Panc1 (cell line): ENCODE results near the gene C16orf89. TPM values are rescaled to one million over a fixed set of nuclear protein-coding genes. Genes with fewer than 3 reads are reported as not detected.

ENCODE experiments used
- ATAC-seq: fragments of 200-7000 bp; cut with Tn5 transposase; 2 replicates; pipeline ENCODE4 v1.9.1; 2020; ENCODE audit warnings: mild to moderate bottlenecking, moderate library complexity
- BruUV-seq: library from RNA; stranded (reverse); fragments of 400-500 nt; replicated peaks from 2 replicates; lab custom pipeline; 2021; lab: Mats Ljungman, UMichigan
- CTCF ChIA-PET: fragments of 300-600 bp; sonication (Branson Sonifier 250); formaldehyde crosslinking; loops from one replicate; lab custom pipeline; 2022; ENCODE audit warnings: antibody characterized with exemption; lab: Charles Lee
- POLR2A ChIA-PET: fragments of 300-600 bp; sonication (Branson Sonifier 250); formaldehyde crosslinking; loops from one replicate; lab custom pipeline; 2022; ENCODE audit warnings: antibody characterized with exemption; lab: Charles Lee
- DNase-seq: peaks from one replicate; pipeline ENCODE4 v3.0.0-alpha.2; 2010; ENCODE audit warnings: low read depth, low spot score
- H3K27ac ChIP-seq: 2 replicates; pipeline ENCODE4 v1.5.1; 2011; ENCODE audit warnings: mild to moderate bottlenecking, low read length, inconsistent platforms
- H3K27me3 ChIP-seq: fragments of 200-500 bp; sonication (Bioruptor generic); 2 replicates; pipeline ENCODE4 v1.6.0; 2014; ENCODE audit warnings: low read length, inconsistent platforms; ENCODE audit not compliant: control insufficient read depth, insufficient read depth
- H3K36me3 ChIP-seq: fragments of 200-500 bp; sonication (Bioruptor generic); 2 replicates; pipeline ENCODE4 v1.5.1; 2014; ENCODE audit warnings: inconsistent platforms, mild to moderate bottlenecking, low read length, moderate library complexity; ENCODE audit not compliant: control insufficient read depth, insufficient read depth
- H3K4me1 ChIP-seq: 2 replicates; pipeline ENCODE4 v1.5.1; 2011; ENCODE audit warnings: inconsistent platforms, mild to moderate bottlenecking, low read length, moderate library complexity; ENCODE audit not compliant: control insufficient read depth, insufficient read depth
- H3K4me3 ChIP-seq, 2 experiments: 2 replicates each; pipeline ENCODE4 v1.5.1; 2011 to 2012; ENCODE audit warnings: low read depth in 2 of 2, low read length in 2 of 2, mild to moderate bottlenecking in 2 of 2, inconsistent platforms in 1 of 2, moderate library complexity in 1 of 2
- H3K9me3 ChIP-seq: fragments of 200-500 bp; sonication (Bioruptor generic); 2 replicates; pipeline ENCODE4 v1.5.1; 2014; ENCODE audit warnings: low read depth, mild to moderate bottlenecking, inconsistent platforms, low read length, moderate library complexity; ENCODE audit not compliant: control insufficient read depth, insufficient read depth
- POLR2AphosphoS5 ChIP-seq: IDR thresholded peaks from 2 replicates; pipeline ENCODE4 v1.6.1; 2012; ENCODE audit warnings: mild to moderate bottlenecking, low read depth, low read length, moderate library complexity
- SIN3A ChIP-seq: IDR thresholded peaks from 2 replicates; pipeline ENCODE4 v1.6.1; 2012; ENCODE audit warnings: low read depth, mild to moderate bottlenecking, low read length, moderate library complexity, borderline replicate concordance; ENCODE audit not compliant: insufficient read depth
- TCF7L2 ChIP-seq: IDR thresholded peaks from 2 replicates; pipeline ENCODE4 v1.6.1; 2011; ENCODE audit warnings: mild to moderate bottlenecking, low read depth, low read length, inconsistent platforms
- in situ Hi-C: cut with HindIII; loops from 2 replicates; pipeline ENCODE4 v1.10.0; 2016; ENCODE audit warnings: low sequenced_read_pairs, low pct_unique_long_range_greater_than_20kb
- intact Hi-C: fragments of 100-400 bp; cut with micrococcal nuclease; formaldehyde crosslinking; loops from one replicate; pipeline ENCODE4 v1.10.0; 2022; ENCODE audit not compliant: unreplicated experiment
- total RNA-seq: library from RNA; stranded (reverse); gene quantifications from one replicate; pipeline ENCODE4 v1.2.1, GENCODE V29; 2021; ENCODE audit not compliant: unreplicated experiment
- TF ChIP-seq, protein P1 (sequence below), 2 experiments: IDR thresholded peaks; 2 replicates each; pipeline ENCODE4 v1.6.1; 2011 to 2012; ENCODE audit warnings: low read depth in 2 of 2, control low read depth in 1 of 2, low read length in 1 of 2, mild to moderate bottlenecking in 1 of 2, moderate library complexity in 1 of 2; ENCODE audit not compliant: insufficient read depth in 1 of 2
- TF ChIP-seq, protein P2 (sequence below): fragments of 450-650 bp; IDR thresholded peaks from 2 replicates; pipeline ENCODE4 v1.5.1; 2017; ENCODE audit warnings: mild to moderate bottlenecking

The C16orf89 gene
- total RNA-seq, 1 experiment from 2014 or later = not detected

DNA sequence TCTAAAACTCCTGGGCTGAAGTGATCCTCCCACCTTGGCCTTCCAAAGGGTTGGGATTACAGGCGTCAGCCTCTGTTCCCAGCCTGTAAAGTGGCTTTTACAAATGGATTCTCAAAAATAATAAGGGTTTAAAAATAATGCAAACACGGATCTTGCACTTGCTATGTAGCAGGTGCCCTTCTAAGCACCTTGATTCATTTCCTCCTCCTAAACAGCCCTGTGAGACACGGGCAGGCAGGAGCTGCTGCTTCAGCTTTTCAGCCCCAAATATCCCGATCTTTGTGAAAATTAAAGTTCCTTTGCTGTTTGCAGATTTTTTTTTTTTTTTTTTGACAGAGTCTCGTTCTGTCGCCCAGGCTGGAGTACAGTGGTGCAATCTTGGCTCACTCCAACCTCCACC, 63.8 kb downstream of the C16orf89 start:
- Histone ChIP-seq H3K4me1 (no peaks in the 10 kb centered on the region), H3K36me3 (no peaks in the 10 kb centered on the region), H3K27me3 (no peaks in the 10 kb centered on the region), H3K27ac (no peak overlapping the region), H3K4me3 (no peak overlapping the region), H3K9me3 (no peaks in the 10 kb centered on the region)
- intact Hi-C loops = no loop called here
- POLR2A ChIA-PET = no interaction called here
- in situ Hi-C loops = no loop called here
- no peak for DNase-seq
- no peak for TF ChIP-seq SIN3A
- no peak for TF ChIP-seq TCF7L2
- TF ChIP-seq, protein P1, sequence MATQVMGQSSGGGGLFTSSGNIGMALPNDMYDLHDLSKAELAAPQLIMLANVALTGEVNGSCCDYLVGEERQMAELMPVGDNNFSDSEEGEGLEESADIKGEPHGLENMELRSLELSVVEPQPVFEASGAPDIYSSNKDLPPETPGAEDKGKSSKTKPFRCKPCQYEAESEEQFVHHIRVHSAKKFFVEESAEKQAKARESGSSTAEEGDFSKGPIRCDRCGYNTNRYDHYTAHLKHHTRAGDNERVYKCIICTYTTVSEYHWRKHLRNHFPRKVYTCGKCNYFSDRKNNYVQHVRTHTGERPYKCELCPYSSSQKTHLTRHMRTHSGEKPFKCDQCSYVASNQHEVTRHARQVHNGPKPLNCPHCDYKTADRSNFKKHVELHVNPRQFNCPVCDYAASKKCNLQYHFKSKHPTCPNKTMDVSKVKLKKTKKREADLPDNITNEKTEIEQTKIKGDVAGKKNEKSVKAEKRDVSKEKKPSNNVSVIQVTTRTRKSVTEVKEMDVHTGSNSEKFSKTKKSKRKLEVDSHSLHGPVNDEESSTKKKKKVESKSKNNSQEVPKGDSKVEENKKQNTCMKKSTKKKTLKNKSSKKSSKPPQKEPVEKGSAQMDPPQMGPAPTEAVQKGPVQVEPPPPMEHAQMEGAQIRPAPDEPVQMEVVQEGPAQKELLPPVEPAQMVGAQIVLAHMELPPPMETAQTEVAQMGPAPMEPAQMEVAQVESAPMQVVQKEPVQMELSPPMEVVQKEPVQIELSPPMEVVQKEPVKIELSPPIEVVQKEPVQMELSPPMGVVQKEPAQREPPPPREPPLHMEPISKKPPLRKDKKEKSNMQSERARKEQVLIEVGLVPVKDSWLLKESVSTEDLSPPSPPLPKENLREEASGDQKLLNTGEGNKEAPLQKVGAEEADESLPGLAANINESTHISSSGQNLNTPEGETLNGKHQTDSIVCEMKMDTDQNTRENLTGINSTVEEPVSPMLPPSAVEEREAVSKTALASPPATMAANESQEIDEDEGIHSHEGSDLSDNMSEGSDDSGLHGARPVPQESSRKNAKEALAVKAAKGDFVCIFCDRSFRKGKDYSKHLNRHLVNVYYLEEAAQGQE (IDR thresholded peaks at IDR 0.05; ENCODE audit: insufficient read depth in 1 of 2, low read depth in 2 of 2, low read length in 1 of 2) = no peak
- TF ChIP-seq POLR2AphosphoS5 = no peak
- TF ChIP-seq, protein P2, sequence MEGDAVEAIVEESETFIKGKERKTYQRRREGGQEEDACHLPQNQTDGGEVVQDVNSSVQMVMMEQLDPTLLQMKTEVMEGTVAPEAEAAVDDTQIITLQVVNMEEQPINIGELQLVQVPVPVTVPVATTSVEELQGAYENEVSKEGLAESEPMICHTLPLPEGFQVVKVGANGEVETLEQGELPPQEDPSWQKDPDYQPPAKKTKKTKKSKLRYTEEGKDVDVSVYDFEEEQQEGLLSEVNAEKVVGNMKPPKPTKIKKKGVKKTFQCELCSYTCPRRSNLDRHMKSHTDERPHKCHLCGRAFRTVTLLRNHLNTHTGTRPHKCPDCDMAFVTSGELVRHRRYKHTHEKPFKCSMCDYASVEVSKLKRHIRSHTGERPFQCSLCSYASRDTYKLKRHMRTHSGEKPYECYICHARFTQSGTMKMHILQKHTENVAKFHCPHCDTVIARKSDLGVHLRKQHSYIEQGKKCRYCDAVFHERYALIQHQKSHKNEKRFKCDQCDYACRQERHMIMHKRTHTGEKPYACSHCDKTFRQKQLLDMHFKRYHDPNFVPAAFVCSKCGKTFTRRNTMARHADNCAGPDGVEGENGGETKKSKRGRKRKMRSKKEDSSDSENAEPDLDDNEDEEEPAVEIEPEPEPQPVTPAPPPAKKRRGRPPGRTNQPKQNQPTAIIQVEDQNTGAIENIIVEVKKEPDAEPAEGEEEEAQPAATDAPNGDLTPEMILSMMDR = no peak
- no peak for ATAC-seq
- CTCF ChIA-PET = no interaction called here
- no TSS peak for BruUV-seq

DNA sequence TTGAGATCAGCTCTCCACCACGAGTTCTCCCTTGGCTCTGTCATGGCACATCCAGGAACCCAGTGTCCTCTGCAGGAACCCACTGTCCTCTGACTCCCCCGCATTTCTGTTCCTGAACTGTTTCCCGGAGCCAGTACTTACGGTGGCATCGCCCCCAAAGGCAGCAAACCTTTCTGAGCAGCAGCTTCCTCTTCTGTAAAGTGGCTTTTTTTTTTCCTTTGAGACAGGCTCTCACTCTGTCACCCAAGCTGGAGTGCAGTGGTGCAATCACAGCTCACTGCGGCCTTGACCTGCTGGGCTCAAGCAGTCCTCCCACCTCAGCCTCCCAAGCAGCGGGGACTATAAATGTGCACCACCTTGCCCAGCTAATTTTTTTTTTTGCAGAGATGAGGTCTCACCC, 64.2 kb downstream of the C16orf89 start:
- no peak overlapping the region for H3K4me3 ChIP-seq
- DNase-seq (no peak), ATAC-seq (no peak)
- H3K4me1 ChIP-seq = no peaks in the 10 kb centered on the region
- no peak overlapping the region for H3K27ac ChIP-seq
- no peaks in the 10 kb centered on the region for H3K27me3 ChIP-seq
- TF ChIP-seq, protein P1 (IDR thresholded peaks at IDR 0.05; ENCODE audit: insufficient read depth in 1 of 2, low read depth in 2 of 2, low read length in 1 of 2) = no peak
- no peak for TF ChIP-seq POLR2AphosphoS5
- no peak for TF ChIP-seq SIN3A
- TF ChIP-seq, protein P2 = no peak
- TF ChIP-seq TCF7L2 = no peak
- intact Hi-C loops (no loop called here), in situ Hi-C loops (no loop called here)
- H3K9me3 ChIP-seq = no peaks in the 10 kb centered on the region
- CTCF ChIA-PET = no interaction called here
- H3K36me3 ChIP-seq = no peaks in the 10 kb centered on the region
- BruUV-seq = no TSS peak
- POLR2A ChIA-PET = no interaction called here
